Left lung (tissue), 10 donors: ENCODE measurements around the gene SASH1. TPM values are rescaled to one million over a fixed set of nuclear protein-coding genes. Genes with fewer than 3 reads are reported as not detected.

Experiments
- ATAC-seq: fragments of 200-7000 bp; cut with Tn5 transposase; one replicate; pipeline ENCODE4 v1.9.1; 2020; ENCODE audit warnings: moderate library complexity
- DNase-seq, 4 donors: peaks; one replicate each; pipeline ENCODE4 v3.0.0-alpha.2; 2013 to 2020
- H3K27ac ChIP-seq, 2 donors: fragments of 200-600 bp; sonication (generic) in 1 of 2; one replicate each; pipeline versions ENCODE4 v1.5.0 to v1.8.0; 2020 to 2021
- H3K27me3 ChIP-seq, 2 donors: fragments of 200-600 bp; sonication (generic) in 1 of 2; one replicate each; pipeline versions ENCODE4 v1.5.0 to v1.8.0; 2020 to 2021
- H3K36me3 ChIP-seq, 2 donors: fragments of 200-600 bp; sonication (generic) in 1 of 2; one replicate each; pipeline versions ENCODE4 v1.5.0 to v1.8.0; 2020 to 2021
- H3K4me1 ChIP-seq, 2 donors: fragments of 200-600 bp; one replicate each; pipeline ENCODE4 v1.8.0; 2021
- H3K4me3 ChIP-seq, 2 donors: fragments of 200-600 bp; sonication (generic) in 1 of 2; one replicate each; pipeline versions ENCODE4 v1.5.0 to v1.8.0; 2020 to 2021; ENCODE audit warnings: mild to moderate bottlenecking in 1 of 2
- H3K9me3 ChIP-seq, 2 donors: fragments of 200-600 bp; sonication (generic) in 1 of 2; one replicate each; pipeline versions ENCODE4 v1.5.0 to v1.8.0; 2020 to 2021
- CTCF ChIP-seq, 2 donors: fragments of 200-600 bp; sonication (generic) in 1 of 2; IDR thresholded peaks; one replicate each; pipeline versions ENCODE4 v1.5.0 to v1.8.0; 2021; ENCODE audit warnings: antibody characterized with exemption in 2 of 2
- intact Hi-C, 2 donors: fragments of 100-400 bp; cut with DNase I; formaldehyde crosslinking; loops; one replicate each; pipeline versions ENCODE4 v1.11.2 to v1.14.2; 2022
- polyA plus RNA-seq, 6 donors: library from polyadenylated mRNA; unstranded; fragments of 120-200 nt; gene quantifications; one replicate each; pipeline ENCODE4 v1.2.1, GENCODE V29; 2013; ENCODE audit not compliant: insufficient read length in 6 of 6
- total RNA-seq, 2 donors: library from RNA; stranded (reverse); fragmentation: NEBNext Ultra II Directional; extraction: Animal tissue kit (Norgen Biotek cat#: 25700); gene quantifications; one replicate each; pipeline ENCODE4 v1.2.1, GENCODE V29; 2021
- donor health status: DM: no; HTN: yes; CAD: no.
- donor health status: DM: no; HTN: no; CAD: no.

The SASH1 gene
- total and polyA plus RNA-seq, 8 donors: 31.4 to 53.5 (median 34.8) TPM

GRCh38 chr6:148501178-148501590, 158.5 kb downstream of the SASH1 start:
- H3K36me3 ChIP-seq: no peaks in the 10 kb centered on the region
- intact Hi-C loops: no loop called here
- no peak for TF ChIP-seq CTCF (IDR thresholded peaks at IDR 0.05)
- no peaks in the 10 kb centered on the region for H3K9me3 ChIP-seq
- DNase-seq (no peak), ATAC-seq (peak; percentile 39)
- peaks cover 0 to 4% of the 10 kb centered on the region in 2 donors for H3K4me1 ChIP-seq
- no peak overlapping the region for H3K4me3 ChIP-seq
- H3K27me3 ChIP-seq: no peaks in the 10 kb centered on the region
- peak overlapping the region in 1 of 2 donors; percentile 39 for H3K27ac ChIP-seq

- Histone ChIP-seq H3K27me3 (no peaks in the 10 kb centered on the region), H3K4me3 (no peak overlapping the region), H3K9me3 (no peaks in the 10 kb centered on the region), H3K27ac (peak overlapping the region in 1 of 2 donors; percentile 39), H3K4me1 (peaks cover 0 to 4% of the 10 kb centered on the region in 2 donors), H3K36me3 (no peaks in the 10 kb centered on the region)
- intact Hi-C loops: no loop called here
- DNase-seq: no peak
- ATAC-seq: peak; percentile 33
- TF ChIP-seq CTCF (IDR thresholded peaks at IDR 0.05): no peak
Observed at GRCh38 chr6:148502083-148502772, 159.6 kb downstream of the SASH1 start.

GRCh38 chr6:148502773-148503135, 160.1 kb downstream of the SASH1 start:
- Histone ChIP-seq H3K9me3 (no peaks in the 10 kb centered on the region), H3K27me3 (no peaks in the 10 kb centered on the region), H3K27ac (peak overlapping the region in 1 of 2 donors; percentile 35), H3K36me3 (no peaks in the 10 kb centered on the region), H3K4me3 (no peak overlapping the region), H3K4me1 (peaks cover 0 to 4% of the 10 kb centered on the region in 2 donors)
- TF ChIP-seq CTCF (IDR thresholded peaks at IDR 0.05): no peak
- intact Hi-C loops: no loop called here
- no peak for DNase-seq
- no peak for ATAC-seq

GRCh38 chr6:148503703-148504102, 161.1 kb downstream of the SASH1 start:
- Histone ChIP-seq H3K4me1 (peaks cover 0 to 4% of the 10 kb centered on the region in 2 donors), H3K27ac (no peak overlapping the region), H3K36me3 (no peaks in the 10 kb centered on the region), H3K9me3 (no peaks in the 10 kb centered on the region), H3K4me3 (no peak overlapping the region), H3K27me3 (no peaks in the 10 kb centered on the region)
- no peak for TF ChIP-seq CTCF (IDR thresholded peaks at IDR 0.05)
- DNase-seq (no peak), ATAC-seq (no peak)
- intact Hi-C loops: no loop called here

GRCh38 chr6:148507774-148508173, 165.1 kb downstream of the SASH1 start:
- DNase-seq (no peak), ATAC-seq (no peak)
- H3K4me3 ChIP-seq: no peak overlapping the region
- peak overlapping the region; percentile 66 to 79 for H3K27ac ChIP-seq
- no peaks in the 10 kb centered on the region for H3K27me3 ChIP-seq
- no peak for TF ChIP-seq CTCF (IDR thresholded peaks at IDR 0.05)
- H3K36me3 ChIP-seq: no peaks in the 10 kb centered on the region
- intact Hi-C loops: no loop called here
- H3K4me1 ChIP-seq: peaks cover 0 to 13% of the 10 kb centered on the region in 2 donors
- H3K9me3 ChIP-seq: no peaks in the 10 kb centered on the region
